Mesenchymal stem cell (in vitro differentiated cells and primary cell): ENCODE measurements around the gene PKP3.

Experiments used
- DNase-seq: peaks from one replicate; pipeline ENCODE4 v3.0.0-alpha.2; 2013
- H2AFZ ChIP-seq: one replicate; pipeline ENCODE4 v1.6.1; 2013; ENCODE audit warnings: low read depth, mild to moderate bottlenecking, control low read depth, inconsistent platforms, low read length, moderate library complexity
- H2AK5ac ChIP-seq: 2 replicates; pipeline ENCODE4 v1.6.1; 2013; ENCODE audit warnings: low read length, moderate library complexity, mild to moderate bottlenecking, inconsistent platforms; ENCODE audit not compliant: severe bottlenecking
- H2BK120ac ChIP-seq: one replicate; pipeline ENCODE4 v1.6.1; 2013; ENCODE audit warnings: low read depth, mild to moderate bottlenecking, inconsistent platforms, low read length, moderate library complexity
- H2BK12ac ChIP-seq, 2 experiments: one replicate each; pipeline ENCODE4 v1.6.1; 2013; ENCODE audit warnings: inconsistent platforms in 2 of 2, low read length in 2 of 2, mild to moderate bottlenecking in 2 of 2, moderate library complexity in 2 of 2, control low read depth in 1 of 2
- H2BK15ac ChIP-seq: one replicate; pipeline ENCODE4 v1.6.1; 2013; ENCODE audit warnings: mild to moderate bottlenecking, low read depth, inconsistent platforms; ENCODE audit not compliant: poor library complexity, severe bottlenecking
- H2BK5ac ChIP-seq: 2 replicates; pipeline ENCODE4 v1.6.1; 2013; ENCODE audit warnings: low read depth, mild to moderate bottlenecking, low read length, control low read depth, inconsistent platforms; ENCODE audit not compliant: poor library complexity, severe bottlenecking
- H3K14ac ChIP-seq, 2 experiments: one replicate each; pipeline ENCODE4 v1.6.1; 2013; ENCODE audit warnings: inconsistent platforms in 2 of 2, low read length in 2 of 2, control low read depth in 1 of 2, mild to moderate bottlenecking in 1 of 2, moderate library complexity in 1 of 2
- H3K18ac ChIP-seq, 2 experiments: one replicate each; pipeline ENCODE4 v1.6.1; 2013; ENCODE audit warnings: inconsistent platforms in 2 of 2, low read length in 2 of 2, control low read depth in 1 of 2, low read depth in 1 of 2, mild to moderate bottlenecking in 1 of 2
- H3K23ac ChIP-seq, 2 experiments: one replicate each; pipeline ENCODE4 v1.6.1; 2013; ENCODE audit warnings: inconsistent platforms in 2 of 2, low read length in 2 of 2, mild to moderate bottlenecking in 2 of 2, moderate library complexity in 2 of 2, control low read depth in 1 of 2
- H3K27ac ChIP-seq: 2 replicates; pipeline ENCODE4 v1.5.1; 2013; ENCODE audit warnings: mild to moderate bottlenecking, moderate library complexity, low read length, control low read depth, inconsistent platforms; ENCODE audit not compliant: poor library complexity, severe bottlenecking
- H3K27me3 ChIP-seq, 2 experiments: 2 replicates each; pipeline versions ENCODE4 v1.6.1 to v1.7.0; 2013; ENCODE audit warnings: low read length in 2 of 2, mild to moderate bottlenecking in 2 of 2, moderate library complexity in 2 of 2, control low read depth in 1 of 2, inconsistent platforms in 1 of 2; ENCODE audit not compliant: control insufficient read depth in 1 of 2, insufficient read depth in 1 of 2
- H3K36me3 ChIP-seq, 2 experiments: 2 replicates each; pipeline versions ENCODE4 v1.6.1 to v1.7.0; 2013; ENCODE audit warnings: low read length in 2 of 2, control low read depth in 1 of 2, inconsistent platforms in 1 of 2, low read depth in 1 of 2, mild to moderate bottlenecking in 1 of 2; ENCODE audit not compliant: insufficient read depth in 2 of 2, control insufficient read depth in 1 of 2
- H3K4ac ChIP-seq, 2 experiments: one replicate each; pipeline ENCODE4 v1.6.1; 2013; ENCODE audit warnings: inconsistent platforms in 2 of 2, low read length in 2 of 2, mild to moderate bottlenecking in 2 of 2, moderate library complexity in 2 of 2, control low read depth in 1 of 2, low read depth in 1 of 2
- H3K4me1 ChIP-seq: 2 replicates; pipeline ENCODE4 v1.6.1; 2013; ENCODE audit warnings: low read depth, low read length, control low read depth; ENCODE audit not compliant: control insufficient read depth, insufficient read depth
- H3K4me2 ChIP-seq: 2 replicates; pipeline ENCODE4 v1.6.1; 2013; ENCODE audit warnings: low read length, mild to moderate bottlenecking, inconsistent platforms; ENCODE audit not compliant: poor library complexity, severe bottlenecking
- H3K4me3 ChIP-seq, 2 experiments: 2 replicates each; pipeline versions ENCODE4 v1.5.1 to v1.7.0; 2013; ENCODE audit warnings: low read length in 2 of 2, mild to moderate bottlenecking in 2 of 2, control low read depth in 1 of 2, low read depth in 1 of 2; ENCODE audit not compliant: insufficient read depth in 1 of 2
- H3K79me1 ChIP-seq: replicated peaks from 2 replicates; pipeline ENCODE4 v1.6.1; 2013; ENCODE audit warnings: mild to moderate bottlenecking, control low read depth, low read length, inconsistent platforms; ENCODE audit not compliant: poor library complexity, severe bottlenecking
- H3K9ac ChIP-seq: 2 replicates; pipeline ENCODE4 v1.7.0; 2013; ENCODE audit warnings: mild to moderate bottlenecking, low read length, moderate library complexity
- H3K9me3 ChIP-seq: 2 replicates; pipeline ENCODE4 v1.7.0; 2013; ENCODE audit warnings: mild to moderate bottlenecking, low read length; ENCODE audit not compliant: control insufficient read depth
- H4K8ac ChIP-seq: one replicate; pipeline ENCODE4 v1.6.1; 2013; ENCODE audit warnings: inconsistent platforms, mild to moderate bottlenecking, low read length, moderate library complexity
- H4K91ac ChIP-seq: one replicate; pipeline ENCODE4 v1.6.1; 2013; ENCODE audit warnings: mild to moderate bottlenecking, low read length, inconsistent platforms
- WGBS: methylation state at CpG from one replicate; pipeline ENCODE4 v1.1.7; 2013; ENCODE audit warnings: mixed read lengths; 5-methylcytosine and 5-hydroxymethylcytosine counted together

Gene PKP3

DNA sequence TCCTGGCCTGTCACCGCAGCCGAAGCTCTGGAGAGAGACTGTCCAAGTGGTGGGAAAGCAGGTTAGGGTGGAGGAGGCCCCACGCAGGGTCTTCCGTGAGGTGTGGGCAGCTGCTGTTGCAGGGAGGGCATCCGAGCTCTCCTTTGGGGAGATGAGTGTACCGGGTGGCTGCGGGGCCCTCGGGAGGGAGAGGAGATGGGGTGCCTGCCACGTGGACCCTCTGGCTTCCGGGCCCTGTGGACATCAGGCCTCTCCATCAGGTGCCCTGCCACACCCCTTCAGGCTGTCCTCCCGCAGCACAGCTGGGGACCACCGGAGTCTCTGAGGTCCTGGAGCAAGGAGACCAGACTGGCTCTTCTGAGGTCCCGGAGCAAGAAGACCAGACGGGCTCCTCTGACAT is 57.7 kb downstream of the PKP3 start:
- Histone ChIP-seq H4K8ac (no peak overlapping the region), H3K18ac (no peak overlapping the region), H3K23ac (no peak overlapping the region), H3K14ac (no peak overlapping the region), H3K4me3 (peak overlapping the region; percentile 93 to 97), H3K4me1 (peaks cover 43% of the 10 kb centered on the region), H3K9me3 (no peaks in the 10 kb centered on the region), H2AK5ac (no peak overlapping the region), H3K27me3 (no peaks in the 10 kb centered on the region), H2AFZ (no peak overlapping the region), H2BK12ac (no peak overlapping the region), H3K9ac (peak overlapping the region; percentile 90), H2BK15ac (no peak overlapping the region), H4K91ac (peak overlapping the region; percentile 25), H3K4ac (no peak overlapping the region), H3K27ac (no peak overlapping the region), H2BK120ac (no peak overlapping the region), H3K4me2 (peak overlapping the region; percentile 78), H2BK5ac (no peak overlapping the region), H3K36me3 (peaks cover 18 to 41% of the 10 kb centered on the region in 2 experiments), H3K79me1 (peaks cover 36% of the 10 kb centered on the region)
- 94% methylated on average over 14 of the region's 14 CpGs for WGBS
- no peak for DNase-seq

DNA sequence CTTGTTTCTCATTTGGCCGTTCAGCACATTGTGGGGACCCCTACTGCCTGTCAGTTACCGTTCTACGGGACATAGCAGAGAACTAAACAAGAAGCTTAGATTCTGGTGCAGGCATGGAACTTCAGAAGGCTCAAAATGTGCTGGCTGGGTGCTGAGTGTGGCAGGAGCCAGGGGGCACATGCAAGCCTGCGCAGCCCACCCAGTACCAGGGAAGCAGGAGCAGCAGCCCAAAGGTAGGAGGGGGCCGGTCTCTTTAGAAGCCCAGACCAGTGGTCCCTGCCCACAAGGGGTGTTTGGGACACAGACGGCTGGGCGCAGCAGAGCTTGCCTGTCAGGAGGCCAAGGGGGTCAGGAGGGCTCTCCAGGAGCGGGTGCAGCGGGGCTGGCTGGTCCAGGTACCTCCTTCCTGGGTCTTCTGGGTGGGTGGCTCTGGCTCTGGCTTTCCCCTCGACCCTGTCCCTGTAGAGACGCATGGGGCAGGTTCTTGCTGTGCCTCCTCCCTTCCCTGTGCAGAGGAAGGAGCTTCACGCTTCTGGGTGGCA is 58.3 kb downstream of the PKP3 start:
- peaks cover 38% of the 10 kb centered on the region for H3K79me1 ChIP-seq
- H2BK12ac ChIP-seq: no peak overlapping the region
- peaks cover 18 to 45% of the 10 kb centered on the region in 2 experiments for H3K36me3 ChIP-seq
- no peak overlapping the region for H3K9ac ChIP-seq
- no peak overlapping the region for H3K14ac ChIP-seq
- no peak overlapping the region for H2AK5ac ChIP-seq
- H3K4me3 ChIP-seq: no peak overlapping the region
- H2BK5ac ChIP-seq: no peak overlapping the region
- H3K4me2 ChIP-seq: no peak overlapping the region
- no peak overlapping the region for H2AFZ ChIP-seq
- H4K91ac ChIP-seq: no peak overlapping the region
- H3K18ac ChIP-seq: no peak overlapping the region
- no peak overlapping the region for H2BK15ac ChIP-seq
- no peak overlapping the region for H2BK120ac ChIP-seq
- WGBS: 96% methylated on average over 12 of the region's 12 CpGs
- no peak overlapping the region for H4K8ac ChIP-seq
- H3K9me3 ChIP-seq: no peaks in the 10 kb centered on the region
- no peak for DNase-seq
- no peaks in the 10 kb centered on the region for H3K27me3 ChIP-seq
- no peak overlapping the region for H3K4ac ChIP-seq
- no peak overlapping the region for H3K27ac ChIP-seq
- peaks cover 43% of the 10 kb centered on the region for H3K4me1 ChIP-seq
- no peak overlapping the region for H3K23ac ChIP-seq

DNA sequence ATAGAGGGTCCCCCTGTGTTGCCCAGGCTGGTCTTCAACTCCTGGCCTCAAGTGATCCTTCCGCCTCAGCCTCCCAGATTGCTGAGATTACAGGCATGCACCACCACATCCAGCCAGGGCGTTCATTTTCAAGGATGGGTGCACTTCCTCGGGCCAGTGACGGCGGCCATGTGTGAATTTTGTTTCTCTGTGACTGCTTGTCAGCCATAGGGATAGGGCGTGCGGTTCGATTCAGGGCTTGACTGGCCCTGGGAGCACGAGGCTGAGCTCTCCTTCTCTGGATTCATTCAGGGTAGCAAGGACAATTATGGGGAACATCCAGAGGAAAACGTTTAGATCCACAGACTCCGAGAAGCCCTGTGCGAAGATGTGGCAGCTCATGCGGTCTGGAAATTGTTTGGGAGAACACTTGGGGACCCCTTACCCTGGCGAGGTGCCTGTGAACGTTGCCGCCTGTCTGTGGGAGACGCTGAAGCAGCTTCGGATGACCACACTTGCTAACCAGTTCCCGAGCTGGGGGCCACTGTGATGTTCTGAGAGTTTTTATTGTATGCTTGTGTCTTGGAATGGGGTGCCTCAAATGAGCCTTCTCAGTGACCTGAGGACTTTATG is 59.0 kb downstream of the PKP3 start:
- Histone ChIP-seq H3K4ac (no peak overlapping the region), H3K27me3 (no peaks in the 10 kb centered on the region), H3K14ac (no peak overlapping the region), H3K23ac (no peak overlapping the region), H3K9me3 (no peaks in the 10 kb centered on the region), H3K4me1 (peaks cover 45% of the 10 kb centered on the region), H2BK15ac (no peak overlapping the region), H3K4me3 (no peak overlapping the region), H2AK5ac (no peak overlapping the region), H4K91ac (no peak overlapping the region), H3K79me1 (peaks cover 38% of the 10 kb centered on the region), H2BK120ac (no peak overlapping the region), H2BK12ac (no peak overlapping the region), H3K4me2 (no peak overlapping the region), H3K9ac (no peak overlapping the region), H3K36me3 (peaks cover 18 to 50% of the 10 kb centered on the region in 2 experiments), H2BK5ac (no peak overlapping the region), H3K18ac (no peak overlapping the region), H2AFZ (no peak overlapping the region), H3K27ac (no peak overlapping the region), H4K8ac (no peak overlapping the region)
- whole genome bisulfite sequencing: 93% methylated on average over 19 of the region's 19 CpGs
- no peak for DNase-seq

DNA sequence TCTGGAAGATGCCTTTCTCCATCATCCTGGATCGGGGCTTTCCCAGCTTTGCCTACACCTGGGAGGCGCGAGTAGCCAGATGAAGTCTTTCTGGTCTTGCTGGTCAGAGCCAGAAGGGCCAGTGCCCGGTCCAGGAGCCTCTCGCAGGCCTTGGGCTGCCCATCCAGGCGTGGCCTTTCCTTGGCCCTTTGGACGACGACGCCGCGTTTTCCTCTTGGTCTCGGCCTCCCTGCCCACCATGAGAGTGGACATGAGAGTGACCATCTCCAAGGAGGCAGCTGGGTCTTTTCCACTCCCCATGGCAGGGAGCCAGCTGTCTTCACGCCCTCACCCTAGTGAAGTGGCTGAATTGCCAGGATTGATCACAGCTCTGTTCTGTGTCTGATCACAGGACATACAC is 59.6 kb downstream of the PKP3 start:
- no peak overlapping the region for H2BK15ac ChIP-seq
- H3K4ac ChIP-seq: no peak overlapping the region
- no peak overlapping the region for H3K27ac ChIP-seq
- H3K27me3 ChIP-seq: no peaks in the 10 kb centered on the region
- no peak overlapping the region for H4K8ac ChIP-seq
- no peak for DNase-seq
- peaks cover 18 to 50% of the 10 kb centered on the region in 2 experiments for H3K36me3 ChIP-seq
- no peak overlapping the region for H3K23ac ChIP-seq
- H3K4me3 ChIP-seq: no peak overlapping the region
- H2BK12ac ChIP-seq: no peak overlapping the region
- H3K9me3 ChIP-seq: no peaks in the 10 kb centered on the region
- H3K4me1 ChIP-seq: peaks cover 42% of the 10 kb centered on the region
- H2AFZ ChIP-seq: no peak overlapping the region
- no peak overlapping the region for H3K4me2 ChIP-seq
- no peak overlapping the region for H2BK5ac ChIP-seq
- peaks cover 38% of the 10 kb centered on the region for H3K79me1 ChIP-seq
- no peak overlapping the region for H4K91ac ChIP-seq
- no peak overlapping the region for H3K14ac ChIP-seq
- WGBS: 97% methylated on average over 13 of the region's 13 CpGs
- H3K9ac ChIP-seq: no peak overlapping the region
- no peak overlapping the region for H3K18ac ChIP-seq
- H2BK120ac ChIP-seq: no peak overlapping the region
- H2AK5ac ChIP-seq: no peak overlapping the region
